Parietal lobe (tissue), 1 donor: ENCODE data around the gene PDCD1. TPM values are rescaled to one million over a fixed set of nuclear protein-coding genes. Genes with fewer than 3 reads are reported as not detected.

Experiments
- total RNA-seq: library from RNA; depleted of rRNA; stranded (reverse); fragments of >200 nt; gene quantifications from one replicate; pipeline ENCODE4 v1.2.3, GENCODE V29; 2014

The PDCD1 gene
- total RNA-seq: not detected

GRCh38 chr2:241858206-241859016 lies at the start of gene PDCD1:
Gene PDCD1 (minus strand): TSS chr2:241858894. CDS start chr2:241858838, 56 bp downstream.

GRCh38 chr2:241869087-241869961 lies 10.6 kb upstream of the PDCD1 start, which contains the start of gene RTP5:
Gene RTP5 (plus strand): TSS chr2:241869729. CDS start chr2:241869757, 28 bp downstream.

GRCh38 chr2:241808721-241809382 lies 49.8 kb downstream of the PDCD1 start, which contains the start of gene NEU4:
Gene NEU4 (plus strand): TSS chr2:241809193. CDS start chr2:241814485, 5,292 bp downstream.

Other genes starting within 250 kb of the PDCD1 start
- 22.2 TPM for gene THAP4, start 221.7 kb downstream of the PDCD1 start, total RNA-seq
- 72.6 TPM for gene ATG4B, start 221.2 kb downstream of the PDCD1 start, total RNA-seq
- gene DTYMK, start 172.1 kb downstream of the PDCD1 start, total RNA-seq: 14.1 TPM
- 47.9 TPM for gene ING5, start 156.9 kb downstream of the PDCD1 start, total RNA-seq
- gene D2HGDH, start 124.3 kb downstream of the PDCD1 start, total RNA-seq: 11.9 TPM
- 1.3 TPM for gene GAL3ST2, start 82.1 kb downstream of the PDCD1 start, total RNA-seq
- 0.63 TPM for gene NEU4, start 49.7 kb downstream of the PDCD1 start, total RNA-seq
- gene RTP5, start 10.8 kb upstream of the PDCD1 start, total RNA-seq: 3.1 TPM